Measurements from ENCODE around the gene NGF. TPM values are rescaled to one million over a fixed set of nuclear protein-coding genes. Genes with fewer than 3 reads are reported as not detected.

Gene NGF
- total and polyA plus RNA-seq, 3 experiments from 2014 or later = not detected

- CTCF ChIA-PET = no interaction called here
- Mint-ChIP-seq H3K27ac (no peak overlapping the region), H3K9me3 (peaks cover 0 to 3% (median 0%) of the 10 kb centered on the region in 5 donors), H3K36me3 (no peaks in the 10 kb centered on the region), H3K4me1 (no peaks in the 10 kb centered on the region), H3K27me3 (peaks cover 8 to 18% of the 10 kb centered on the region in 2 donors), H3K4me3 (no peak overlapping the region)
- Histone ChIP-seq H3K27me3 (ENCODE audit: insufficient read depth, low read length, poor library complexity, severe bottlenecking) (no peaks in the 10 kb centered on the region), H3K4me1 (ENCODE audit: insufficient read depth, low read length) (no peaks in the 10 kb centered on the region), H3K4me3 (ENCODE audit: low read length) (no peak overlapping the region), H3K9me3 (ENCODE audit: low read length) (no peaks in the 10 kb centered on the region), H3K36me3 (ENCODE audit: insufficient read depth, low read length) (no peaks in the 10 kb centered on the region), H3K27ac (ENCODE audit: low read depth, low read length) (no peak overlapping the region)
- POLR2A ChIA-PET = no interaction called here
- DNase-seq = no peak
Measured at GRCh38 chr1:115237023-115237422, 101.0 kb downstream of the NGF start.

Other genes starting within 250 kb of the NGF start
- 1 to 10 TPM; 1.3 to 2.0 TPM for gene TSPAN2, start 248.7 kb downstream of the NGF start, total RNA-seq
- 7.1 TPM for gene TSPAN2, start 248.7 kb downstream of the NGF start, polyA plus RNA-seq